H9 (cell line): ENCODE results near the gene LARP4B. TPM values are rescaled to one million over a fixed set of nuclear protein-coding genes. Genes with fewer than 3 reads are reported as not detected.
"Not testable (repeated sequence)": the region's sequence is repeated elsewhere in the genome, so short reads cannot be mapped to it uniquely, and the experiment has no call there.

Experiments used
- DNase-seq: peaks from one replicate; pipeline ENCODE4 v3.0.0-alpha.2; 2017
- H2AFZ ChIP-seq: one replicate; pipeline ENCODE4 v1.6.1; 2013; ENCODE audit warnings: mild to moderate bottlenecking, low read length, control low read depth, moderate library complexity
- H2AK5ac ChIP-seq: 2 replicates; pipeline ENCODE4 v1.6.1; 2013; ENCODE audit warnings: low read length, control low read depth, mixed read lengths; ENCODE audit not compliant: insufficient read length
- H2BK120ac ChIP-seq: one replicate; pipeline ENCODE4 v1.6.1; 2013; ENCODE audit warnings: low read depth, mild to moderate bottlenecking, low read length, control low read depth, inconsistent platforms; ENCODE audit not compliant: poor library complexity, severe bottlenecking
- H2BK12ac ChIP-seq: 2 replicates; pipeline ENCODE4 v1.6.1; 2013; ENCODE audit warnings: low read length, control low read depth, mixed read lengths, low read depth; ENCODE audit not compliant: insufficient read length
- H2BK15ac ChIP-seq: 2 replicates; pipeline ENCODE4 v1.6.1; 2013; ENCODE audit warnings: low read depth, low read length, control low read depth
- H2BK20ac ChIP-seq: one replicate; pipeline ENCODE4 v1.6.1; 2013; ENCODE audit warnings: low read depth, mild to moderate bottlenecking, low read length, control low read depth, inconsistent platforms; ENCODE audit not compliant: poor library complexity, severe bottlenecking
- H2BK5ac ChIP-seq: 2 replicates; pipeline ENCODE4 v1.6.1; 2013; ENCODE audit warnings: low read length, control low read depth, mixed read lengths; ENCODE audit not compliant: insufficient read length
- H3K14ac ChIP-seq: 2 replicates; pipeline ENCODE4 v1.6.1; 2013; ENCODE audit warnings: low read length, control low read depth; ENCODE audit not compliant: insufficient read depth
- H3K18ac ChIP-seq: 2 replicates; pipeline ENCODE4 v1.6.1; 2013; ENCODE audit warnings: low read depth, mild to moderate bottlenecking, mixed read lengths, low read length, control low read depth; ENCODE audit not compliant: insufficient read length
- H3K23ac ChIP-seq: 2 replicates; pipeline ENCODE4 v1.6.1; 2013; ENCODE audit warnings: low read length, control low read depth, mixed read lengths, low read depth; ENCODE audit not compliant: insufficient read length
- H3K23me2 ChIP-seq: 2 replicates; pipeline ENCODE4 v1.6.1; 2013; ENCODE audit warnings: low read depth, mild to moderate bottlenecking, mixed read lengths, low read length, control low read depth; ENCODE audit not compliant: insufficient read length, poor library complexity, severe bottlenecking
- H3K27ac ChIP-seq: 2 replicates; pipeline ENCODE4 v1.5.1; 2013; ENCODE audit warnings: low read length, control low read depth, mixed read lengths, low read depth; ENCODE audit not compliant: insufficient read length
- H3K27me3 ChIP-seq: 2 replicates; pipeline ENCODE4 v1.6.1; 2013; ENCODE audit warnings: low read length, control low read depth, inconsistent platforms; ENCODE audit not compliant: insufficient read depth
- H3K4ac ChIP-seq: 2 replicates; pipeline ENCODE4 v1.6.1; 2013; ENCODE audit warnings: low read depth, mild to moderate bottlenecking, control low read depth, inconsistent platforms, low read length, moderate library complexity
- H3K4me1 ChIP-seq: 2 replicates; pipeline ENCODE4 v1.6.1; 2013; ENCODE audit warnings: low read length, control low read depth, inconsistent platforms; ENCODE audit not compliant: insufficient read depth
- H3K4me2 ChIP-seq: 2 replicates; pipeline ENCODE4 v1.6.1; 2013; ENCODE audit warnings: low read length, control low read depth, mixed read lengths; ENCODE audit not compliant: insufficient read length, insufficient read depth
- H3K56ac ChIP-seq: 2 replicates; pipeline ENCODE4 v1.6.1; 2013; ENCODE audit warnings: low read depth, mild to moderate bottlenecking, mixed read lengths, low read length, control low read depth; ENCODE audit not compliant: insufficient read length
- H3K79me1 ChIP-seq: 2 replicates; pipeline ENCODE4 v1.6.1; 2013; ENCODE audit warnings: low read depth, mild to moderate bottlenecking, moderate library complexity, low read length, control low read depth, inconsistent platforms; ENCODE audit not compliant: insufficient read depth, poor library complexity, severe bottlenecking
- H3K79me2 ChIP-seq: 2 replicates; pipeline ENCODE4 v1.6.1; 2013; ENCODE audit warnings: low read length, control low read depth, inconsistent platforms; ENCODE audit not compliant: insufficient read depth
- H3K9ac ChIP-seq: 2 replicates; pipeline ENCODE4 v1.6.1; 2013; ENCODE audit warnings: low read length, control low read depth, mixed read lengths; ENCODE audit not compliant: insufficient read length; ENCODE audit errors: extremely low read depth
- H3K9me3 ChIP-seq: one replicate; pipeline ENCODE4 v1.6.1; 2013; ENCODE audit warnings: low read depth, low read length, inconsistent platforms; ENCODE audit not compliant: control insufficient read depth
- H3T11ph ChIP-seq: one replicate; pipeline ENCODE4 v1.6.1; 2013; ENCODE audit warnings: mild to moderate bottlenecking, low read length, control low read depth, inconsistent platforms
- H4K20me1 ChIP-seq: one replicate; pipeline ENCODE4 v1.6.1; 2013; ENCODE audit not compliant: control insufficient read depth, insufficient read length, insufficient read depth
- H4K5ac ChIP-seq: 2 replicates; pipeline ENCODE4 v1.6.1; 2013; ENCODE audit warnings: low read depth, mild to moderate bottlenecking, mixed read lengths, low read length, control low read depth; ENCODE audit not compliant: insufficient read length
- H4K8ac ChIP-seq: replicated peaks from 2 replicates; pipeline ENCODE4 v1.6.1; 2013; ENCODE audit warnings: low read length, control low read depth, mixed read lengths, low read depth; ENCODE audit not compliant: insufficient read length
- H4K91ac ChIP-seq: 2 replicates; pipeline ENCODE4 v1.6.1; 2013; ENCODE audit warnings: low read depth, mild to moderate bottlenecking, moderate library complexity, mixed read lengths, low read length, control low read depth; ENCODE audit not compliant: insufficient read length
- H3K27ac Mint-ChIP-seq, 3 experiments: 2 replicates in 2 of 3; 3 replicates in 1 of 3; pipeline ENCODE4 v1.8.0; 2020 to 2021; ENCODE audit warnings: mixed read lengths in 3 of 3, mild to moderate bottlenecking in 1 of 3, moderate library complexity in 1 of 3
- H3K27me3 Mint-ChIP-seq: 2 replicates; pipeline ENCODE4 v1.8.0; 2021; ENCODE audit warnings: low read depth, mild to moderate bottlenecking, moderate library complexity, mixed read lengths
- H3K36me3 Mint-ChIP-seq, 3 experiments: 2 replicates in 2 of 3; 3 replicates in 1 of 3; pipeline ENCODE4 v1.8.0; 2020 to 2021; ENCODE audit warnings: low read depth in 3 of 3, mixed read lengths in 3 of 3; ENCODE audit not compliant: insufficient read depth in 1 of 3
- H3K4me1 Mint-ChIP-seq, 2 experiments: 2 replicates each; pipeline ENCODE4 v1.8.0; 2020; ENCODE audit warnings: mixed read lengths in 2 of 2
- H3K4me3 Mint-ChIP-seq, 2 experiments: 2 replicates in 1 of 2; 3 replicates in 1 of 2; pipeline ENCODE4 v1.8.0; 2020 to 2021; ENCODE audit warnings: mild to moderate bottlenecking in 2 of 2, mixed read lengths in 2 of 2, moderate library complexity in 1 of 2
- H3K9me3 Mint-ChIP-seq, 2 experiments: 2 replicates in 1 of 2; 3 replicates in 1 of 2; pipeline ENCODE4 v1.8.0; 2020; ENCODE audit warnings: mild to moderate bottlenecking in 2 of 2, mixed read lengths in 2 of 2, moderate library complexity in 1 of 2
- CTCF ChIP-seq: fragments of 200-600 bp; sonication (generic); conservative IDR thresholded peaks from 3 replicates; pipeline ENCODE4 v1.8.0; 2021; ENCODE audit warnings: antibody characterized with exemption, mild to moderate bottlenecking
- WGBS: extraction: QIAGEN DNeasy Blood & Tissue Kit; methylation state at CpG from one replicate; pipeline ENCODE4 v1.1.7; 2013; ENCODE audit warnings: missing lambda C conversion rate, low lambda C conversion rate, mixed read lengths; ENCODE audit not compliant: insufficient read length; ENCODE audit errors: extremely low coverage; 5-methylcytosine and 5-hydroxymethylcytosine counted together
- total RNA-seq: library from RNA; stranded (reverse); gene quantifications from 2 replicates; pipeline ENCODE4 v1.2.1, GENCODE V29; 2021

The LARP4B gene
- total RNA-seq, 1 experiment from 2014 or later, result 88.9 TPM

DNA sequence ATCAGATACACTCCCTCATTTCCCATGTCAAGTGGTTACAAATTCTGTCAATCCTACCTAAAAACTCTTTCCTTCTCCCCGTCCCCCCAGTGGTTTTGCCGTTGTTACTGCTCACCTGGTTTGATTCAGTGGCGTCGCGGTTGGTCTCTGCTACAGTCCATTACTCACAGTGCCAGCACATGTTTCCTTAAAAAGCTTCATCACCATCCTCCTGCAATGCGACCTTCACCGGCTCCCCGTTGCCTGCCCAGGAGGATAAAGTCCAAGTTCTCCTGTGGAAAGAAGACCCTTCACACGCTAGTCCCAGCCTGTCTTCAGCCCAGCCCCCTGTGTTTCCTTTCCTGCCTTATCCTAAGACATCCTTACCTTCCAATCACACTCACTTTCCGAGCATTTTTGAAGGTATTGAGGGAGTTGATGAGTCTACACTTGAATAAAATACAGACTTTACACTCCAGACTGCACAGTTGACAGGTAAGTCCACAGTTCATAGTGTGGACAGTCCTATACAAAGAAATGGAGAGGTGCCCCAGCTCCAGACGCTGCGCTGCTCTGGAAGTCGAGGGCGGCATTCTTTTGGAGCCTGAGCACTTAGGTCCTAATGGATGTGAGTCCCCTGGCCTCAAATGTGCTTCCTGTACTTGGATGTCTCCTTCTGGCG lies 3.4 kb upstream of the LARP4B start:
- H3K27ac Mint-ChIP-seq, result peak overlapping the region in 2 of 3 experiments; percentile 21 to 47; a peak in 5 of 7 replicates
- H3K4ac ChIP-seq, result no peak overlapping the region
- no peak overlapping the region for H3K4me3 Mint-ChIP-seq
- H3K79me2 ChIP-seq, result peaks cover 8% of the 10 kb centered on the region
- no peaks in the 10 kb centered on the region; a peak in 1 of 5 replicates for H3K9me3 Mint-ChIP-seq
- H3K9me3 ChIP-seq, result no peaks in the 10 kb centered on the region
- no peak overlapping the region for H2BK15ac ChIP-seq
- peaks cover 2% of the 10 kb centered on the region; the same call in 1 of the 2 replicates for H3K27me3 Mint-ChIP-seq
- H4K8ac ChIP-seq, result peak overlapping the region; percentile 4
- no peak overlapping the region for H3K56ac ChIP-seq
- no peaks in the 10 kb centered on the region for H3K79me1 ChIP-seq
- H2BK120ac ChIP-seq, result no peak overlapping the region
- no peak overlapping the region for H2BK5ac ChIP-seq
- no peak overlapping the region for H3T11ph ChIP-seq
- no peak for TF ChIP-seq CTCF
- H3K14ac ChIP-seq, result no peak overlapping the region
- no peak overlapping the region for H4K5ac ChIP-seq
- no peak overlapping the region for H3K4me2 ChIP-seq
- no peaks in the 10 kb centered on the region for H3K27me3 ChIP-seq
- H3K23ac ChIP-seq, result no peak overlapping the region
- H3K4me1 Mint-ChIP-seq, result peaks cover 5 to 14% of the 10 kb centered on the region in 2 experiments
- H3K23me2 ChIP-seq, result peaks cover 7% of the 10 kb centered on the region
- H3K27ac ChIP-seq, result peak overlapping the region; percentile 47
- no peak overlapping the region for H3K18ac ChIP-seq
- no peak overlapping the region for H2BK12ac ChIP-seq
- H4K20me1 ChIP-seq, result no peaks in the 10 kb centered on the region
- peak overlapping the region; percentile 8 for H3K9ac ChIP-seq
- no peak overlapping the region for H2BK20ac ChIP-seq
- DNase-seq, result no peak
- WGBS, result no CpG with 5 or more reads among the region's 15 CpGs
- H2AK5ac ChIP-seq, result no peak overlapping the region
- no peaks in the 10 kb centered on the region for H3K36me3 Mint-ChIP-seq
- no peak overlapping the region for H2AFZ ChIP-seq
- no peak overlapping the region for H4K91ac ChIP-seq
- H3K4me1 ChIP-seq, result no peaks in the 10 kb centered on the region

- DNase-seq, H3K4me3 Mint-ChIP-seq, H3K4me1 ChIP-seq, H4K5ac ChIP-seq, H4K20me1 ChIP-seq, H2BK20ac ChIP-seq, H2AFZ ChIP-seq, H3K27me3 ChIP-seq, H3K9me3 Mint-ChIP-seq, H3K56ac ChIP-seq, H3K27ac ChIP-seq, H3K9me3 ChIP-seq, H3K18ac ChIP-seq, H4K91ac ChIP-seq, H3K4me2 ChIP-seq, H3K9ac ChIP-seq, H2AK5ac ChIP-seq, H2BK120ac ChIP-seq, H3K4ac ChIP-seq, H3K36me3 Mint-ChIP-seq, H3K23me2 ChIP-seq, H3K79me1 ChIP-seq, H4K8ac ChIP-seq, H3T11ph ChIP-seq, H2BK5ac ChIP-seq, H2BK12ac ChIP-seq, H3K27ac Mint-ChIP-seq, H2BK15ac ChIP-seq, H3K14ac ChIP-seq, H3K23ac ChIP-seq, H3K27me3 Mint-ChIP-seq: not testable (repeated sequence)
- WGBS, result no CpG with 5 or more reads among the region's 6 CpGs
- H3K79me2 ChIP-seq, result peaks cover 15% of the 10 kb centered on the region
- H3K4me1 Mint-ChIP-seq, result peaks cover 12 to 21% of the 10 kb centered on the region in 2 experiments
Measured at GRCh38 chr10:934165-934564, 2.7 kb upstream of the LARP4B start.
